ENCODE data around the gene GAB2. TPM values are rescaled to one million over a fixed set of nuclear protein-coding genes. Genes with fewer than 3 reads are reported as not detected.

Gene GAB2
- total RNA-seq, 1 experiment from 2014 or later: 3.3 TPM

GRCh38 chr11:78284260-78284659 is 133.4 kb downstream of the GAB2 start:
- no peaks in the 10 kb centered on the region for H3K9me3 ChIP-seq (ENCODE audit: control insufficient read depth, low read depth, low read length)
- Mint-ChIP-seq H3K27ac (no peak overlapping the region), H3K9me3 (no peaks in the 10 kb centered on the region)

More at GRCh38 chr11:78284260-78284659, 133.4 kb downstream of the GAB2 start:
- Histone ChIP-seq H3K56ac (ENCODE audit: insufficient read length, low read depth, low read length) (no peak overlapping the region), H3K23me2 (ENCODE audit: insufficient read length, low read depth, low read length, poor library complexity, severe bottlenecking) (no peaks in the 10 kb centered on the region), H2AFZ (ENCODE audit: low read length) (no peak overlapping the region), H4K8ac (replicated peaks; ENCODE audit: insufficient read length, low read depth, low read length) (no peak overlapping the region), H3K18ac (ENCODE audit: insufficient read length, low read depth, low read length) (no peak overlapping the region), H3K27me3 (ENCODE audit: insufficient read depth, low read length) (no peaks in the 10 kb centered on the region), H3T11ph (ENCODE audit: low read length) (no peak overlapping the region), H2BK20ac (ENCODE audit: low read depth, low read length, poor library complexity, severe bottlenecking) (no peak overlapping the region), H4K20me1 (ENCODE audit: control insufficient read depth, insufficient read depth, insufficient read length) (no peaks in the 10 kb centered on the region), H2BK5ac (ENCODE audit: insufficient read length, low read length) (no peak overlapping the region), H2BK120ac (ENCODE audit: low read depth, low read length, poor library complexity, severe bottlenecking) (no peak overlapping the region), H3K23ac (ENCODE audit: insufficient read length, low read depth, low read length) (no peak overlapping the region), H3K4me1 (ENCODE audit: insufficient read depth, low read length) (no peaks in the 10 kb centered on the region), H3K9ac (ENCODE audit: extremely low read depth, insufficient read length, low read length) (no peak overlapping the region), H3K4me2 (ENCODE audit: insufficient read depth, insufficient read length, low read length) (no peak overlapping the region), H2BK15ac (ENCODE audit: low read depth, low read length) (no peak overlapping the region), H4K91ac (ENCODE audit: insufficient read length, low read depth, low read length) (no peak overlapping the region), H3K79me2 (ENCODE audit: insufficient read depth, low read length) (no peaks in the 10 kb centered on the region), H3K4ac (ENCODE audit: low read depth, low read length) (no peak overlapping the region), H2BK12ac (ENCODE audit: insufficient read length, low read depth, low read length) (no peak overlapping the region), H3K14ac (ENCODE audit: insufficient read depth, low read length) (no peak overlapping the region), H3K27ac (ENCODE audit: insufficient read length, low read depth, low read length) (no peak overlapping the region), H4K5ac (ENCODE audit: insufficient read length, low read depth, low read length) (no peak overlapping the region), H3K79me1 (ENCODE audit: insufficient read depth, low read depth, low read length, poor library complexity, severe bottlenecking) (no peaks in the 10 kb centered on the region), H2AK5ac (ENCODE audit: insufficient read length, low read length) (no peak overlapping the region)
- Mint-ChIP-seq H3K4me1 (no peaks in the 10 kb centered on the region), H3K4me3 (no peak overlapping the region), H3K27me3 (ENCODE audit: low read depth) (no peaks in the 10 kb centered on the region), H3K36me3 (ENCODE audit: insufficient read depth in 1 of 3, low read depth in 3 of 3) (no peaks in the 10 kb centered on the region)
- no peak for TF ChIP-seq CTCF (conservative IDR thresholded peaks at IDR 0.05)
- DNase-seq: no peak
- no CpG with 5 or more reads among the region's 5 CpGs for WGBS (ENCODE audit: extremely low coverage, insufficient read length, low lambda C conversion rate)

All from H9 (cell line).